Glutamatergic neuron (in vitro differentiated cells): ENCODE data around the gene PIK3R6. TPM values are rescaled to one million over a fixed set of nuclear protein-coding genes. Genes with fewer than 3 reads are reported as not detected.
A peak's percentile ranks its signal among the peaks of the same experiment; 100 is the strongest.
"Not testable (repeated sequence)": the region's sequence is repeated elsewhere in the genome, so short reads cannot be mapped to it uniquely, and the experiment has no call there.

Experiments used
- DNase-seq: peaks from one replicate; pipeline ENCODE4 v3.0.0; 2022
- H3K27ac Mint-ChIP-seq: one replicate; pipeline ENCODE4 v1.8.0; 2020; ENCODE audit warnings: mild to moderate bottlenecking, mixed read lengths, inconsistent platforms; ENCODE audit not compliant: unreplicated experiment
- H3K27me3 Mint-ChIP-seq: one replicate; pipeline ENCODE4 v1.8.0; 2020; ENCODE audit warnings: mild to moderate bottlenecking, moderate library complexity, mixed read lengths, inconsistent platforms; ENCODE audit not compliant: unreplicated experiment
- H3K36me3 Mint-ChIP-seq: one replicate; pipeline ENCODE4 v1.8.0; 2020; ENCODE audit warnings: mild to moderate bottlenecking, mixed read lengths, inconsistent platforms; ENCODE audit not compliant: unreplicated experiment
- H3K4me1 Mint-ChIP-seq: one replicate; pipeline ENCODE4 v1.8.0; 2020; ENCODE audit warnings: mild to moderate bottlenecking, low read depth, mixed read lengths, inconsistent platforms; ENCODE audit not compliant: unreplicated experiment
- H3K4me3 Mint-ChIP-seq: one replicate; pipeline ENCODE4 v1.8.0; 2020; ENCODE audit warnings: mild to moderate bottlenecking, mixed read lengths, inconsistent platforms; ENCODE audit not compliant: unreplicated experiment
- H3K9me3 Mint-ChIP-seq: one replicate; pipeline ENCODE4 v1.8.0; 2020; ENCODE audit warnings: mild to moderate bottlenecking, moderate library complexity, mixed read lengths, inconsistent platforms; ENCODE audit not compliant: unreplicated experiment
- total RNA-seq: library from RNA; stranded (reverse); fragmentation: NEBNext Ultra II Directional; extraction: Animal tissue kit (Norgen Biotek cat#: 25700); gene quantifications from one replicate; pipeline ENCODE4 v1.2.1, GENCODE V29; 2021; ENCODE audit not compliant: unreplicated experiment
- TF ChIP-seq, protein P1 (sequence below): fragments of 200-600 bp; sonication (generic); IDR thresholded peaks from one replicate; pipeline ENCODE4 v1.5.0; 2021; ENCODE audit not compliant: partially characterized antibody, unreplicated experiment

PIK3R6 gene
- total RNA-seq, 1 donor from 2014 or later = not detected

GRCh38 chr17:8885967-8886684 is 18.7 kb upstream of the PIK3R6 start:
- Mint-ChIP-seq H3K27me3 (peaks cover 6% of the 10 kb centered on the region), H3K27ac (no peak overlapping the region), H3K4me1 (no peaks in the 10 kb centered on the region), H3K36me3 (no peaks in the 10 kb centered on the region), H3K9me3 (no peaks in the 10 kb centered on the region), H3K4me3 (no peak overlapping the region)
- no peak for DNase-seq
- TF ChIP-seq, protein P1, sequence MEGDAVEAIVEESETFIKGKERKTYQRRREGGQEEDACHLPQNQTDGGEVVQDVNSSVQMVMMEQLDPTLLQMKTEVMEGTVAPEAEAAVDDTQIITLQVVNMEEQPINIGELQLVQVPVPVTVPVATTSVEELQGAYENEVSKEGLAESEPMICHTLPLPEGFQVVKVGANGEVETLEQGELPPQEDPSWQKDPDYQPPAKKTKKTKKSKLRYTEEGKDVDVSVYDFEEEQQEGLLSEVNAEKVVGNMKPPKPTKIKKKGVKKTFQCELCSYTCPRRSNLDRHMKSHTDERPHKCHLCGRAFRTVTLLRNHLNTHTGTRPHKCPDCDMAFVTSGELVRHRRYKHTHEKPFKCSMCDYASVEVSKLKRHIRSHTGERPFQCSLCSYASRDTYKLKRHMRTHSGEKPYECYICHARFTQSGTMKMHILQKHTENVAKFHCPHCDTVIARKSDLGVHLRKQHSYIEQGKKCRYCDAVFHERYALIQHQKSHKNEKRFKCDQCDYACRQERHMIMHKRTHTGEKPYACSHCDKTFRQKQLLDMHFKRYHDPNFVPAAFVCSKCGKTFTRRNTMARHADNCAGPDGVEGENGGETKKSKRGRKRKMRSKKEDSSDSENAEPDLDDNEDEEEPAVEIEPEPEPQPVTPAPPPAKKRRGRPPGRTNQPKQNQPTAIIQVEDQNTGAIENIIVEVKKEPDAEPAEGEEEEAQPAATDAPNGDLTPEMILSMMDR = no peak

DNA sequence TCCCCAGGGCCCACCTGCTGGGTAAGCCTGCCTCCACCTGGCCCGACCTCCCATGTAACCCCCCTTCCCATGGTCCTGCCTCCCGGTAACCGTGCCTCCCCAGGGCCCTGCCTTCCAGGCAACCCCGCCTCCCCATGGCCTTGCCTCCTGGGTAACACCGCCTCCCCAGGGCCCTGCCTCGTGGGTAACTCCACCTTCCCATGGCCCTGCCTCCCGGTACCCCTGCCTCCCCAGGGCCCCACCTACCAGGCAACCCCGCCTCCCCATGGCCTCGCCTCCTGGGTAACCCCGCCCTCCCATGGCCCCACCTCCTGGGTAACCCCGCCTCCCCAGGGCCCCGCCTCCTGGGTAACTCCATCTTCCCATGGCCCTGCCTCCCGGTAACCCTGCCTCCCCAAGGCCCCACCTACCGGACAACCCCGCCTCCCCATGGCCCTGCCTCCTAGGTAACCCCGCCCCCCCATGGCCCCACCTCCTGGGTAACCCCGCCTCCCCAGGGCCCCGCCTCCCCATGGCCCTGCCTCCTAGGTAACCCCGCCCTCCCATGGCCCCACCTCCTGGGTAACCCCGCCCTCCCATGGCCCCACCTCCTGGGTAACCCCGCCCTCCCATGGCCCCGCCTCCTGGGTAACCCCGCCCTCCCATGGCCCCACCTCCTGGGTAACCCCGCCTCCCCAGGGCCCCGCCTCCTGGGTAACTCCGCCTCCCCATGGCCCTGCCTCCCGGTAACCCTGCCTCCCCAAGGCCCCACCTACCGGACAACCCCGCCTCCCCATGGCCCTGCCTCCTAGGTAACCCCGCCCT is 17.9 kb upstream of the PIK3R6 start:
- H3K36me3 Mint-ChIP-seq, H3K4me1 Mint-ChIP-seq, H3K4me3 Mint-ChIP-seq, H3K27me3 Mint-ChIP-seq, H3K9me3 Mint-ChIP-seq, H3K27ac Mint-ChIP-seq: not testable (repeated sequence)
- DNase-seq = peak; percentile 49

DNA sequence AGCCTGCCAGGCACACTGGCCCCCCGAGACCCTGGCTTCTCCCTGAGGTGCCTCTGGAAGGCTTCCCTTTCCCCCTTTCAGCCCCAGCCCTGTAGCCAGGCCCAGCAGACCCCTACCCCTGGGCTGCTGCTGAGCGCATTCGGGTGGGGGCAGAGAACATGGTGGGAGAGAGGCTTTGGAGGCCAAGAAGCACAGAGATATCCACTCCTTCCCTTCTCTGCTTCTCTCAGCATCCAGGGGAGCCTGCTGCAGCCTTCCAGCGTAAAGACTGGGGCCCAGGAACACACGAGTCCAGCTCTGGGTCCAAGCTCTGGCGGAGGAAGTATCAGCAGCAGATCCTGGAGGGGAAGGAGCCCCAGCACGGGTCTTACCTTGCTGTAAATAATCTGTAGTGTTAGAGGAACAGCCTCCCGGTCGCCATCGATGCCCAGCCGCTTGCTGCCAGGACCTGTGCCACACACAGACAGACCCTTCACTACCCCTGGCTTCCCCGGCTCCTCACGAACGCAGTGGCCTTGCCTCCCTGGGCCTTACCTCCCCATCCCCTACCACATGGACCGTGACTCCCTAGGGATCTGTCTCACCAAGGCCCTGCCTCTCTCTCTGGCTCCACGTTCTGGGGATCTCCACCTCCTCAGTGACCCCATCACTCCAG is 17.0 kb upstream of the PIK3R6 start:
- no peak for DNase-seq
- Mint-ChIP-seq H3K36me3 (no peaks in the 10 kb centered on the region), H3K4me1 (no peaks in the 10 kb centered on the region), H3K27ac (no peak overlapping the region), H3K9me3 (peaks cover 2% of the 10 kb centered on the region), H3K27me3 (peaks cover 6% of the 10 kb centered on the region), H3K4me3 (no peak overlapping the region)
- TF ChIP-seq, protein P1 = no peak

DNA sequence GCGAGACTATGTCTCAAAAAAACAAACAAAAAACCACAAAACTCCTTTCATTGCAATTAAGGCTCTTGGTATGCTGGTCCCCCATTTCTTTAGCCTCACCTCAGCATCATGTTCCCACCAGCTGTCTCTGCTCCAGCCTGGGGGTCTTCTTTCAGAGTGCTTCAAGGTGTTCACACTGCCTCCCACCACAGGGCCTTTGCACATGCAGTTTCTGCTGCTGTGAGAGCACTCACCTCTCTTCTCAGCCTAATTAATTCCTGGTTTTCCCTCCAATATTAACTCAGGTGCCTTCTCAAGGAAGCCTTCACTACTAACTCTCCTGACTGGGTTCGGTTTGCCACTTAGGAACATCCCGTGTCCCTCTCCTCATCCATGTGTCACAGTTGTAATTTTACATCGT is 15.9 kb upstream of the PIK3R6 start:
- peaks cover 6% of the 10 kb centered on the region for H3K27me3 Mint-ChIP-seq

GRCh38 chr17:8881606-8882005 is 14.1 kb upstream of the PIK3R6 start:
- DNase-seq = no peak
- TF ChIP-seq, protein P1 = no peak
- no peak overlapping the region for H3K4me3 Mint-ChIP-seq
- H3K27me3 Mint-ChIP-seq = peaks cover 6% of the 10 kb centered on the region
- H3K4me1 Mint-ChIP-seq = no peaks in the 10 kb centered on the region
- no peaks in the 10 kb centered on the region for H3K36me3 Mint-ChIP-seq
- peaks cover 2% of the 10 kb centered on the region for H3K9me3 Mint-ChIP-seq
- no peak overlapping the region for H3K27ac Mint-ChIP-seq

More for the DNA sequence above, 15.9 kb upstream of the PIK3R6 start:
- no peak overlapping the region for H3K4me3 Mint-ChIP-seq
- no peaks in the 10 kb centered on the region for H3K36me3 Mint-ChIP-seq
- no peak for DNase-seq
- TF ChIP-seq, protein P1 = no peak
- H3K4me1 Mint-ChIP-seq = no peaks in the 10 kb centered on the region
- no peak overlapping the region for H3K27ac Mint-ChIP-seq
- H3K9me3 Mint-ChIP-seq = peaks cover 2% of the 10 kb centered on the region
